GM11168 (cell line): ENCODE measurements around the gene BCKDHB.

ENCODE experiments used
- in situ Hi-C: fragments of 300-500 bp; cut with MboI; formaldehyde crosslinking; loops from one replicate; pipeline ENCODE4 v1.12.0; 2022; ENCODE audit warnings: low sequenced_read_pairs; ENCODE audit not compliant: unreplicated experiment

The BCKDHB gene

DNA sequence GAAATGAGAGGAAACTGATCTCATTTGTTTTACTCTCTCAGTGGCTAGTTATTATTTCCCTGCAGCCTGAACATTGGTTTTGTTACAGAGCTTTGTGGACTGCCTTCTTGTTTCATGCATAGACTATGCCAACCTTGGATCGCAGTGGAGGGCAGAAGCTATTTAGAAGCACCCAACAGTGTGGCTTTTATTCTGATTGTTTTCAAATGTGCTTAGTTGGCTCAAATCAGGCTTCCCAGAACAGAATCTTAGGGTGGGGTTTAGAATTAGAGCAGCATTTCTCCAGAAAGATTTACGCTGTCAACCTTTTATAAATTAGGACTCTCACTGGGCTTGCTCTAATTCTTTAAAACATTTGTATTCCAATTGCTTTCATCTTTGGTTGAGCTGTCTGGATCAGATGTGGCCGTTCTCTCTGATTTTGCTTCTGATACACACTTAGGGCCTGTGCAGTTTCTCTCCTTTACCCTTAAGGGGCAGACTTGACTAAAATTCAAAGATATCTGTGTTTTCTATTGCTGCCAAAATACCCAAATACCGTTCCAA, 210.3 kb downstream of the BCKDHB start:
- in situ Hi-C loops = no loop called here

DNA sequence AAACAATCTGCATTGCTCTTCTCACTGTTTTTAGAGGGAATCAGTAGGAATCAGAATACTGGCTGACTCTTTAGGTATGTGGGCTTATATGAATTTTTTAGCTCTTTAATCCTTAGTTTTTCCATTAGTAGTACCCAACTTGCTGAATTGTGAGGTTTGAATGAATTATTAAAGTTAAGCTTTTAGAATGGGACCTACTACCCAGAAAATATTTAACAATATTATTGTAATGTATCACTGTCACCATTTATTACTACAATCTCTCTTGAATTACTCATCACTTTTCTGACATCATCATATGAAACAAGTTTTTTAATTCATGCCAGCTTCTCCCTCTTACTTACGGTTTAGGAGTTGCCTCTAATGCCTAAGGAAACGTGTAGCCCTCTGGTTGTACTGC, 212.7 kb downstream of the BCKDHB start:
- in situ Hi-C loops = no loop called here

DNA sequence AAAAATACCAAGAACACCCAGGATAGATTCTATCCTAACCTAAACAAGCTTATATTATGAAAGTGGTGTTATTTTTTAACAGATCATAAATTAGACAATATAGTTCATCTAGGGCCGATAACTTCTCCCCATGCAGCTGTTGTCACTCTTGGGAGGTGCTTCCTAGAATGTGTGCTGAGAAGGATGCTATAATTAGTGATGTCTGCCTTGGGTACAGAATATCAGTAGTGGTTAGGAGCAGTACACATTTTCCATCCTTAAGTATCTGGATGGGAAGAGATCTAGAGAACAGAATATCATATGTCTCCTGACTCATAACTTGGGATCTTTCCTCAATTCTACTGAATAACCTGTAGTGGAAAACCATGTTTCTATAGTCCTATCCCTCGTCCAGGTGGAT, 214.5 kb downstream of the BCKDHB start:
- in situ Hi-C loops = no loop called here

DNA sequence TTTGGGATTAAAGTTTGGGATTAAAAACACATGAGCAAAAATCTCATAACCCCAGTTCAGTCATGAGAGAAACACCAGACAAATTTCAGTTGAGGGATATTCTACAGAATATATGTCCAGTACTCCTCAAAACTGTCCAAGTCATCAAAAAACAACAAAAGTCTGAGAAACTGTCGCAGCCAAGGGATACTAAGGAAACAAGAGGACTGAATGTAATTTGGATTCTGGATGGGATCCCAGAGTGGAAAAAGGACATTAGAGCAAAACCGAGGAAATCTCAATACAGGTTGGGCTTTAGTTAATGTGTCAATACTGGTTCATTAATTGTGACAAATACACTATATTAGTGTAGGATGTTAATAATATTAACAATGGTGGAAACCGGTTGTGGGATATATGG, 219.3 kb downstream of the BCKDHB start:
- in situ Hi-C loops = no loop called here

DNA sequence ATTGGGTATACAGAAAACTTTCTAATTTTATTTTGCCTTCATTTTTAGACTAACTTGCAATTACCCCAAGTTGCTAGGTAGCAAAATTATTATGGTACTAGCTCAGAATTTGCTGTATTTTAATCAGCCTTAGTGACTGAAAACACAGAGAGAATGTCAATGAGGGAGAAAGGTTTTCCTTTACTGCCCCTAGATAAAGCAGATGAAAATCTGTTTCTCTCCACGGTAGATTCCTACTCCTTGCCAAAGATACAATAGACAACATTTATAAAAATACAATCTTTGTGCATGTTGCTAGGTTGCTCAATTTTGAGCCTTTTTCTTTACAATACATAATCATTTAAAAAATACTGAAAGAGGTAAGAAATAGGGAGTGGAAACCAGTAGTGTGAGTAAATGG, 222.2 kb downstream of the BCKDHB start:
- in situ Hi-C loops = no loop called here

DNA sequence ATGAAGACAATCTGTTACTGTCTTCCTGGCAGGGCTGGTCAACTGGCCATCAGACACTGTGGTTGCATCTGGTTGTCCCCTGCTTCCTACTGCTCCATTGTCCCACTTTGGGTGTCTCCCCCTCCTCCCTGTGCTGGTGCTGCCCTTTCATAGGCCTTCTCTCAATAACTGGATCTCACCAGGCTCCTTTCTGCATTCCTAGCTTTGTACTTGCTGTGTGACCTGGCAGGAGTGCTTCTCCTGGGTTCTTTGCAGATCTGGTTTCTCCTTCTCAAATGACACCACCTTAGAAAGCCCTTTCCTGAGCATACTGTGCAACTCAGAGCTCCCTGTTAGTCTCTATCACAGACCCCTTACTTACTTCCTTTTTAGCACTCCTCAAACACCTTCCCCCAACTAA, 223.0 kb downstream of the BCKDHB start:
- in situ Hi-C loops = no loop called here

DNA sequence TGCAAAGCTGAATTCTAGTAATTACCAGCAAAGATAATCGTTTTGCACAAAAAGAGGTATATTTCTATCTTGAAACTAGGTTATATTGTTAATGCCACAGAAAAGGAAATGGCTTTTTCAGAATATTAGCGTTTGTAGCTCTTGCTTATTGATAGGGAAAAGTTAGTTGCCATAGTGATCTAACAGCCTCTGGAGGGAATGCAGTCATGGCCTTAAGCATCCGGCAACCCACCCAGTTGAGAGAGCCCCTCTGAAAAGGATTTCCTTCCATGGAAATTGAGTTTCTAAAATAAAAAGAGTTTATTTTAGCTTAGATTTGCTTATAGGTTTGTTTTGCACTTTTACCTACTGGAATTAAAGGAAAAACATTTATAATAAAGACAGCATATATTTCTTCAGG, 224.5 kb downstream of the BCKDHB start:
- in situ Hi-C loops = no loop called here

DNA sequence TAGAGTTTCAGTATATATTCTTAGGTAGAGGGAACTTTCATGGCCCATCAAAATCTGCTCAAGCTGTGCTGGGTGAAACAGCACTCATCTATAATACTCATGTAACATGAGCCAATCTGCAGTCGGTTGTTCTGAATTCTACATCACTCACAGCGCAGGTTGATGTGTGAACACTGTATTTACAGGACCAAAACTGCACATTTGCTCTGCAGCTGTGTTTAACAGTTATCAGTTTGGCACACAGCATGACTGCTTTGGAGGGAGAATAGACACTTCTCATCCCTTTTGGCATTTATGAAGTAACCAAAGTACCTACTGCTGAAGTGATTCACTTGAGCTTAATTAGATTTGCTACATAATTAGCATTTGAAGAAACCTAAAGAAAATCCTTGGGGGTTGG, 225.1 kb downstream of the BCKDHB start:
- in situ Hi-C loops = no loop called here

DNA sequence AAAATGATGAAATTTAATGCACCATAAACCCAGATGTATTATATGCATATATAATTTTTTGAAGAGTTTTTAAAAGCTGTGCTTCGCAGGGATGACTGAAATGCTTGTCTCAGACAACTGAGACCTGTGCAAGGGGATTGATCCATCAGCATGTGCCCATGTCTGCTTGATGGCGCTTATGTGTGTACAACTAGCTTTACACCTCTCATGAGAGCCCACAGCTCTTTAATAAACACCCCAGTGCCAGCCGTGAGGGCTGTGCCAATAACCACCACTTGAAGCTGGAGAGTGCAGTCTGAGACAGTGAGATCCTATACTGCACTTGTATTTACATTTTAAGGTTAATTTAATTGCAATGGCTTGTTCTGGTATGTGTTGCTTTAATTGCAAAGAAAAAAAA, 225.5 kb downstream of the BCKDHB start:
- in situ Hi-C loops = no loop called here

DNA sequence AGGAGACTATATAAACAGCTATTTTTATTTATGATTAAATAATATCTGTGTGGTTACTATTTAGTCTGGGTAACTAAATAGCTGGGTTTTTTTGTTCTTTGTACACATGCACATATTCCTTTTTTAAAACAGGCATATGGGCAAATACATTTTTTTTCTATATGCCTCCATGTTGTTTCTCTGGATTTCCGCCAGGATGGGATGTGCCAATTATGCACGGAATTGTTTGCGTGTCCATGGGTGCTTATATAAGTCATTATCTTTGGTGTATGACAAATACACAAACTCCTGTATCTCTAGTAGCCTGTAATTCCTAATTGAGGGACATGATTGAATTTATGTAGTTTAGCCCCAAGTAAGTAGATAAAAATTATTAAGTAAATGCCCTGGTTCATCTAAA, 226.9 kb downstream of the BCKDHB start:
- in situ Hi-C loops = no loop called here

DNA sequence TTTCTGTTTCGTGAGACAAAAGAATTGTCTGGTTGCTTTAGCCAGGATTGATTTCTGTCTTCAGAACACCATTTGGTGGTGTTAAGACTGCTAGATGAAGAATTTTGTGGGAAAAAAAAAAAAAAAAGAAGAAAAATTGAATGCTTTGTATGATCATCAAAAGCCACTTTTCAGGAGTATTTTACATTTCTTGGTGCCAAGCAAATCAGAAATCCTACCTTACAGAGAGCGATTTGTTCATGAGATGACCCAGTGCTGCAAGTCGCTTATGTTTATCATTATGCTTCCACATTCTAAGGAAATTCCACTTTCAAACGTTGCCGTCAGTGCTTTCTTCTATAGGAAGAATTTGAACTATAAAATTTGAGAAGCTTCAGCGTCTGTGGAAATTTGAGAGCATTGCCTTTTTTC, 228.7 kb downstream of the BCKDHB start:
- in situ Hi-C loops = no loop called here

DNA sequence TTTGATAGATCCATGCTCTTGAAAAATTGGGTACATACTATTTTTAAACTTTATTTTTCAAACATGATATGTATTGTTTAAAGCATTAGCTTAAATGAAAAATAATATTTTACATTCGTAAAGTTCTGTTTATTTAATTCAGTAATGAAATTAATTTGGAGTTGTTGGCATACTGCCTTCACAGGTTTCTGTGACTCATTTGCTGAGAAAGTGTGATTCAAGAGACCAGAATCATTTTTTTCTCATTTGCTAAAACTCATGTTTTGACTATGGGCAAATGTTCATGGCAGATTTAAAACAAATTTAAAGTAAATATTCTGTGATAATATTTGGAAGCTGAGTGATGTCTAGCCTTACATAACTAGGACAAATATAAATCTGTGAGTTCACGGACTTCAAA, 230.4 kb downstream of the BCKDHB start:
- in situ Hi-C loops = no loop called here

DNA sequence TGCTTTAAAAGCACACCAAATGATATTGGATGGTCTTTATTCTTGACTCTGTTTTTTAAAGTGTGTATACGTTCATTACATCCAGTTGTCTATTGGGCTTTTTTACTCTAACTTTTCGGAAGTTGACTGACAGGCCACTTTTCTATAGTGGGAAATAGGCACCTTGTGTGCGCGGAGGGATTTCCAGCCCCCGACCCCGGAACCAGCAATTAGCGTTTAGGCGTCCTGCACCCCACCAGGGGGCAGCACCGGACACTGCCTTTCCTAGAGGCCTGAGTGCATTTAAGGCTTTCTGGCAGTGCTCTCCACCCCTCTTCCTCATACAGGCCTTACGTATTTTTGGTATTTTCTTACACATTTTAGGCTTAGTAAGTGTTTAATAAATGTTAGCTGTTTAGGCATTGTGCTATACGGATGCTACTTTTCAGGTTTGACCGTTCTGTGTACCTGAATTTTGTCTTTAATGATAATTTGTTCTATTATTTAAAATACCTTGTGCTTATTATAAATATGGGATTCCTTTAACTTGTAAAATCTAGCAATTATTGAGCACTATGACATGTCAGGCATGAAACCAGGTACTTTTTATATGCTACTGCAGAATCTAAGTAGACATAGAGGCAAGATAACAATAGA, 231.8 kb downstream of the BCKDHB start:
- in situ Hi-C loops = no loop called here

DNA sequence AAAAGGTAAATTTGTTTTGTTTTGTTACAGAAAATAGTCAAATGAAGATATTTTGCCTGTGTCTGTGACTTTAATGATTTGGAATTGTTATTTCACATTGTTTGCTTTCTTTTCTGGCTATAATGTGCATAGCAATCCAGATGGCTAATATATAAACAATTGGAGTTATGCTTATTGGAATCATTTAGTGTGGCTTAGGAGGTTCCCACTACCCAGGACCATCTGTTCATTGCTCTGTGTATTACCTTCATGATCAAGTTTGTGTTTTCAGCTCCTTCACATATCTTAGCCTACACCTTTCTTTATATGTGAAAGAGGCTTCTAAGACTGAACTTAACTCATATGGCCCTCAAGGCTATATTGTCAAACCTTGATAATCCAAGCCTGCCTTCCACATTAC, 232.9 kb downstream of the BCKDHB start:
- in situ Hi-C loops = no loop called here

DNA sequence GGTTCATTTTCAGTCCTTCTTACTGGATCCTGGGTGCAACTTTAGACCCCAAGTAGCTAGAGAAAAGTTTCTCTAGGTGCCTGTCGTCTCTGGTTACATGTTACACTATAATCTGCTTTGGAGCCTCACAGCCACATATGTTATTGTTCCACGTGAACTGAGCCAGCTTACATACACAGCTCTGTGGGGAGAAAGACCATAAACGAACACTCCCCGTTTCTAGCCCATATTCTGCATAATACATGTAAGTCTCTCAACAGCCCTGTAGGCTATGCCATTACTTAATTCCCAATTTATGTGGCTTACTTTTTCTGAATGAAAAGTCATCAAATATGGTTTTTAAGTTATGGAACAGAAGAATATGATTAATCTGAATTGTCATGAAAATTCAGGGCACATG, 233.8 kb downstream of the BCKDHB start:
- in situ Hi-C loops = no loop called here

DNA sequence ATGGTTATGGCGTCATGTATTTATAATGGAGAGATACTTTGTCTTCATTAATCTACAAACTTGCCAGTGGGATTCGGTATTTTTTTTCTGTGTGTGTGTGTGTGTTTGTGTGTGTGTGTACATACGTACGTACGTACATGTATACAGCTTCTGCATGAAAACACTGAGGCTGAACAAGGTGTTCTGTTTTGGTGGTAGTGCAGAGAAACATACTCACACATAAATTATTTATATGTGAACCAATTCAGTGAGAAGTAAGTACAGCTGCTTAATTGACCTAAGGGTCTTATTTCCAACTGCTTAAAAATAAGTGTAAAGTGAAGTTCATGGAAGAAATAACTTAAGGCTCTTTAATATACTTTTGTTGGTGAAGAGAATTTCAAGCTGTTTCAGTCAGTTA, 234.2 kb downstream of the BCKDHB start:
- in situ Hi-C loops = no loop called here

DNA sequence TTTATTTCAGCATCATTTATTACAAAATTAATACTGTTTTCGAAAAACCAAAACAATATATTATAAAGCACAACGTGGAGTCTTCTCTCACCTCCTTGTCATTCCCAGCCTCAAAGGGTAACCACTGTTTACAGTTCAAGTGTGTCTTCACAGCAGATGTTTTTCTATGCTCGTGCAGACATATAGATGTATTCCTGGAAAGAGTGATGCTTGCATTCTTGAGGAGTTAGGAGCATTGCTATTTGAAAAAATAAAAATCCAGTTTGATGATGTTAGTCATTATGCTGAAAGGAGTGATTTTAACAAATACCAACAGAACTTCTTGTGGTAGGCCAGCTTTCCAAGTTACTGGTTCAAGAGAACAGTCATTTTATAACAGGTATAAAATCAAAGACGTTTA, 234.9 kb downstream of the BCKDHB start:
- in situ Hi-C loops = no loop called here

DNA sequence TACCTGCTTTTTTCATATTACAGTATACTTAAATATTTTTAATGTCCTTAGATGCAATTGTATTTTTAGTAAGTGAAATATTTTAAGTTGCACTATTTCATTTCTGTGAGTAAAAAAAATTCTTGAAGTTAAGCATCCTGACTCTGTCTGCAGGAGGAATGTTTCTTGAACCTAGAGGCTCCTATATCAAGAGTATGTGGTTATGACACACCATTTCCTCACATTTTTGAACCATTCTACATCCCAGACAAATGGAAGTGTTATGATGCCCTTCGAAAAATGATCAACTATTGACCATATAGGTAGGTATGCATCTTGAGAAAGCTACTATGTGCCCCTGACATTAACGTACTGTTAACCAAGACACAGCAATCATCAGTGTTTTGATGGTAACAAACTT, 237.0 kb downstream of the BCKDHB start:
- in situ Hi-C loops = no loop called here

DNA sequence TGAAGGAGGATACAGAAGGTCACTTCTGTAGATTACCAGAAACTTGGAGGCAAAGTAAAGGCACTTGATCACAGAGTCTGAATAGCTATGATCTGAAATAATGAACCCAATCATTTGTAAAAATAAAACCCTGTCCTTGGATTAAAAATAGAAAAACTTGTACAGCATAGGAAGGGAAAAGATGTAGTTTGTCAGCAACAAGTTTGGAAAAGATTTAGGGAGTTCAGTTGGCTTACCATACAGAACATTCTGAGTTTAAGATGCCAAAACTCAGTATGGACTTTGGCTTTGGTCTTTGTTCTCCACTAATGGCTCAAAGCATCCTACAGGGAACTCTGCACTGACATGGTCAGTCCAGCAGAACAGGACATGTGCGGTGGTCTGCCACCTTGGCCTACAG, 240.6 kb downstream of the BCKDHB start:
- in situ Hi-C loops = no loop called here

DNA sequence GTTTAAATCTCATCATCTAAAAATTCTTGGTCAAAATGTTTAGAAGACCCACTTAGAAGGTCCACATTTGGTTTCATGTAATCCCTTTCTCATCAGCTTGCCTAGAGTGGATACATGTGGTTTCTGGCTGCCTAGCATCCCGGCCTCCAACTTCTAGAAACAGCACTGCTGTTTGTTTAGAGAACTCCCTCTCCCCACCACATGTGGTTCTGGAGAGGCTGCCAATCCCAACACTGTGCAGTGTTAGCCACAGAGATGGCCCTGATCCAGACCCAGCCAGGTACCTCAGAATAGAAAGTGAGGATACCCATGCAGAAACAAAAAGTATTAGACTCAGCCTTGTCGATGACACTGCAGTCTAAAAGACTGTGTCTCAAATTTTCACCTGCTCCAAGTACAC, 241.8 kb downstream of the BCKDHB start:
- in situ Hi-C loops = no loop called here

DNA sequence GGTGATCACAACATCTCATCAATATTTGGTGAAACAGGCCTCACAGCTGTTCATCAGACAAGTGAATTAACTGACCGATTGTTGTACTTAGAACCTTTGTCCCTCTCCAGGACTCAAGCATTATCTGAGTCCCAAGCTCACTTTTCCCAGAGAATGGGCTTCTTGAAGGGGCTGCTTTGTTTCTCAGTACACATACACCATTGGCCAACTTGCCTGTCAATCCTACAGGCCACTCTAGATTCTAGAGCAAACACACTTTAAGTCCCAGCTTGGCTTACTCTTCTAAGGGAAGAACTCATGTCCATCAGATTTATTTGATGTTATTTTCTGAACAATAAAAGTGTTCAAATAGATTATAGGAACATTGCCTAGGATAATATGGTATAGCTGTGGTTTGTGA, 249.5 kb downstream of the BCKDHB start:
- in situ Hi-C loops = no loop called here

DNA sequence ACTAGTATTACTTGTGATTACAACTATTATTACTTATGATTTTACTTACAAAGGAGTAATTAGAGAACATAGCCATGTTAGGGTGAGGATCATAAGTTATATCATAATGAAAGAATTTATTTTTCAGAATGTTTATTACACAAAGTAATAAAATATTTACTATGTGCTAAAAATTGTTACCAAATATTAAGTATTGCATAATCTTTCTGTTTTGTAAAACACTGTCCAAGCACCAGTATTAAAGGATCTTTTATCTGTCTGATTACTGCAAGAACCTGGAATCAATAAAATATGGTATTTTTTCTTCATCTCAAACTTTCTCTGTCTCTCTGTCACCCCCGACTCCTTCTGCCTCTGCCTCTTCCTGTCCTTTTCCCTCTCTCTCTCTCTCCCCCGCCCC, 250.1 kb downstream of the BCKDHB start:
- in situ Hi-C loops = no loop called here

DNA sequence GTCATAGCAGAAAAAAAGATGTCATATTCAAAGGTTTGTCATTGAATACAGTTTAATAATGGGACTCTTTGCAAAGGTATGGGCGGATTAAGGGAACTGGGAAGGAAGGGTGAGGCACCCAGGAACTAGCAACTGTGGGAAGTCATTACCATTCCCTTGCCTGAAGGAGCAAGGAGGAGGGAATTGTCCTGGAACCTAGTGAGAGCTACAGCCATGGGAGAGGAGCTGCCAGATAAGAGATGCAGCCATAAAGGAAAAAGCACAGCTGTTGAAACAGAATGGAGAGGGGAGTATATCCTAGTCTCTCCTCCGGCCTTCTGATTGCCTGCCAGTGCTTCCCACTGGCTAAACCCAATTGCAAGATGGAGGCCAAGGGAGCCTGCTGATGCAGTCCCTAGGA, 250.6 kb downstream of the BCKDHB start:
- in situ Hi-C loops = no loop called here
